HEK293 (cell line): ENCODE results near the gene METTL6.

Experiments used
- CTCF ChIA-PET: fragments of 350-600 bp; formaldehyde crosslinking; extraction: SDS; loops from one replicate; lab custom pipeline; 2021; ENCODE audit warnings: antibody characterized with exemption; lab: Yijun Ruan, JAX
- POLR2A ChIA-PET: fragments of 300-600 bp; formaldehyde crosslinking; extraction: SDS; loops from one replicate; lab custom pipeline; 2020; ENCODE audit warnings: antibody characterized with exemption, inconsistent platforms; lab: Yijun Ruan, JAX
- H3K27ac ChIP-seq: fragments of 200-500 bp; sonication (Bioruptor generic); 2 replicates; pipeline ENCODE4 v1.5.1; 2014; ENCODE audit warnings: low read depth, low read length, control low read depth, inconsistent platforms; ENCODE audit errors: extremely low read depth
- H3K36me3 ChIP-seq, 2 experiments: fragments of 200-500 bp in 1 of 2; sonication (Bioruptor generic) in 1 of 2; 1 replicate in 1 of 2; 2 replicates in 1 of 2; pipeline ENCODE4 v1.5.1; 2014 to 2017; ENCODE audit warnings: inconsistent platforms in 2 of 2, low read length in 2 of 2; ENCODE audit not compliant: control insufficient read depth in 2 of 2, insufficient read depth in 1 of 2
- H3K4me1 ChIP-seq: fragments of 200-500 bp; sonication (Bioruptor generic); 2 replicates; pipeline ENCODE4 v1.5.1; 2014; ENCODE audit warnings: mild to moderate bottlenecking, low read length, inconsistent platforms; ENCODE audit not compliant: control insufficient read depth, insufficient read depth
- H3K4me3 ChIP-seq: 2 replicates; pipeline ENCODE4 v1.5.1; 2011; ENCODE audit warnings: low read depth, mild to moderate bottlenecking, control low read depth, low read length, moderate library complexity
- H3K9me3 ChIP-seq: fragments of 200-500 bp; sonication (Bioruptor generic); 2 replicates; pipeline ENCODE4 v1.5.1; 2014; ENCODE audit warnings: low read depth, low read length, inconsistent platforms; ENCODE audit not compliant: control insufficient read depth, insufficient read depth
- HOXA7 ChIP-seq: sonication (generic); formaldehyde crosslinking; IDR thresholded peaks from 2 replicates; pipeline ENCODE4 v1.8.1; 2022; ENCODE audit warnings: missing genetic modification reagents, borderline replicate concordance
- KLF8 ChIP-seq: fragments of 450-650 bp; formaldehyde crosslinking; IDR thresholded peaks from 2 replicates; pipeline ENCODE4 v1.5.1; 2016; ENCODE audit warnings: missing biosample characterization, missing genetic modification characterization
- KLF9 ChIP-seq: fragments of 450-650 bp; formaldehyde crosslinking; IDR thresholded peaks from 2 replicates; pipeline ENCODE4 v1.5.1; 2016; ENCODE audit warnings: missing biosample characterization, missing genetic modification characterization, low read depth
- REPIN1 ChIP-seq: fragments of 450-650 bp; formaldehyde crosslinking; IDR thresholded peaks from 2 replicates; pipeline ENCODE4 v1.5.1; 2017; ENCODE audit warnings: missing biosample characterization, missing genetic modification characterization, low read depth
- TRIM28 ChIP-seq: IDR thresholded peaks from 2 replicates; pipeline ENCODE4 v1.6.1; 2011; ENCODE audit warnings: low read length, control low read depth, borderline replicate concordance
- YY1 ChIP-seq: fragments of 450-650 bp; formaldehyde crosslinking; IDR thresholded peaks from 2 replicates; pipeline ENCODE4 v1.5.1; 2018; ENCODE audit warnings: missing biosample characterization, missing genetic modification characterization
- ZNF140 ChIP-seq: fragments of 450-650 bp; formaldehyde crosslinking; IDR thresholded peaks from 2 replicates; pipeline ENCODE4 v1.5.1; 2016; ENCODE audit warnings: missing biosample characterization, missing genetic modification characterization
- ZNF146 ChIP-seq: fragments of 450-650 bp; formaldehyde crosslinking; IDR thresholded peaks from 2 replicates; pipeline ENCODE4 v1.5.1; 2016; ENCODE audit warnings: missing biosample characterization, missing genetic modification characterization
- ZNF157 ChIP-seq: fragments of 450-650 bp; formaldehyde crosslinking; IDR thresholded peaks from 2 replicates; pipeline ENCODE4 v1.5.1; 2016; ENCODE audit warnings: missing biosample characterization, missing genetic modification characterization
- ZNF2 ChIP-seq: fragments of 450-650 bp; formaldehyde crosslinking; IDR thresholded peaks from 2 replicates; pipeline ENCODE4 v1.5.1; 2016; ENCODE audit warnings: missing biosample characterization, missing genetic modification characterization
- ZNF211 ChIP-seq: fragments of 450-650 bp; formaldehyde crosslinking; IDR thresholded peaks from 2 replicates; pipeline ENCODE4 v1.5.1; 2016; ENCODE audit warnings: low read depth, missing biosample characterization, missing genetic modification characterization
- ZNF23 ChIP-seq: fragments of 450-650 bp; formaldehyde crosslinking; IDR thresholded peaks from 2 replicates; pipeline ENCODE4 v1.5.1; 2016; ENCODE audit warnings: missing biosample characterization, missing genetic modification characterization, borderline replicate concordance
- ZNF248 ChIP-seq: fragments of 450-650 bp; formaldehyde crosslinking; IDR thresholded peaks from 2 replicates; pipeline ENCODE4 v1.5.1; 2017; ENCODE audit warnings: missing biosample characterization, missing genetic modification characterization
- ZNF302 ChIP-seq: fragments of 450-650 bp; formaldehyde crosslinking; IDR thresholded peaks from 2 replicates; pipeline ENCODE4 v1.5.1; 2016; ENCODE audit warnings: missing biosample characterization, missing genetic modification characterization, low read depth
- ZNF311 ChIP-seq: fragments of 450-650 bp; formaldehyde crosslinking; IDR thresholded peaks from 2 replicates; pipeline ENCODE4 v1.5.1; 2017; ENCODE audit warnings: missing biosample characterization, missing genetic modification characterization, borderline replicate concordance
- ZNF335 ChIP-seq: fragments of 450-650 bp; formaldehyde crosslinking; conservative IDR thresholded peaks from 2 replicates; pipeline ENCODE4 v1.5.1; 2016; ENCODE audit warnings: missing biosample characterization, missing genetic modification characterization
- ZNF521 ChIP-seq: fragments of 450-650 bp; formaldehyde crosslinking; IDR thresholded peaks from 2 replicates; pipeline ENCODE4 v1.5.1; 2017; ENCODE audit warnings: missing biosample characterization, mild to moderate bottlenecking, missing genetic modification characterization
- ZNF548 ChIP-seq: fragments of 450-650 bp; formaldehyde crosslinking; IDR thresholded peaks from 2 replicates; pipeline ENCODE4 v1.5.1; 2016; ENCODE audit warnings: missing biosample characterization, missing genetic modification characterization
- ZNF561 ChIP-seq: fragments of 450-650 bp; IDR thresholded peaks from 2 replicates; pipeline ENCODE4 v1.5.1; 2018; ENCODE audit warnings: missing biosample characterization, missing genetic modification characterization, borderline replicate concordance
- ZNF610 ChIP-seq: fragments of 450-650 bp; formaldehyde crosslinking; IDR thresholded peaks from 2 replicates; pipeline ENCODE4 v1.5.1; 2016; ENCODE audit warnings: missing biosample characterization, missing genetic modification characterization, borderline replicate concordance
- ZNF629 ChIP-seq: fragments of 450-650 bp; formaldehyde crosslinking; IDR thresholded peaks from 2 replicates; pipeline ENCODE4 v1.5.1; 2017; ENCODE audit warnings: missing biosample characterization, missing genetic modification characterization
- ZNF658 ChIP-seq: fragments of 450-650 bp; formaldehyde crosslinking; IDR thresholded peaks from 2 replicates; pipeline ENCODE4; 2016; ENCODE audit warnings: missing biosample characterization, missing genetic modification characterization
- ZNF664 ChIP-seq: fragments of 450-650 bp; formaldehyde crosslinking; IDR thresholded peaks from 2 replicates; pipeline ENCODE4 v1.5.1; 2016; ENCODE audit warnings: missing biosample characterization, missing genetic modification characterization
- ZNF707 ChIP-seq: fragments of 450-650 bp; formaldehyde crosslinking; IDR thresholded peaks from 2 replicates; pipeline ENCODE4 v1.5.1; 2016; ENCODE audit warnings: missing biosample characterization, missing genetic modification characterization
- ZNF76 ChIP-seq: fragments of 450-650 bp; formaldehyde crosslinking; IDR thresholded peaks from 2 replicates; pipeline ENCODE4; 2016; ENCODE audit warnings: low read depth, missing biosample characterization, missing genetic modification characterization, borderline replicate concordance
- ZNF785 ChIP-seq: fragments of 450-650 bp; formaldehyde crosslinking; IDR thresholded peaks from 2 replicates; pipeline ENCODE4 v1.5.1; 2016; ENCODE audit warnings: missing biosample characterization, missing genetic modification characterization
- ZNF791 ChIP-seq: fragments of 450-650 bp; formaldehyde crosslinking; IDR thresholded peaks from 2 replicates; pipeline ENCODE4 v1.5.1; 2016; ENCODE audit warnings: missing biosample characterization, missing genetic modification characterization
- ZNF837 ChIP-seq: fragments of 450-650 bp; formaldehyde crosslinking; IDR thresholded peaks from 2 replicates; pipeline ENCODE4 v1.5.1; 2016; ENCODE audit warnings: missing biosample characterization, missing genetic modification characterization
- TF ChIP-seq, protein P1 (sequence below): fragments of 450-650 bp; formaldehyde crosslinking; IDR thresholded peaks from 2 replicates; pipeline ENCODE4 v1.5.1; 2016; ENCODE audit warnings: missing biosample characterization, missing genetic modification characterization, borderline replicate concordance
- TF ChIP-seq, protein P2 (sequence below): fragments of 450-650 bp; formaldehyde crosslinking; IDR thresholded peaks from 2 replicates; pipeline ENCODE4 v1.5.1; 2016; ENCODE audit warnings: missing biosample characterization, missing genetic modification characterization
- TF ChIP-seq, protein P3 (sequence below): fragments of 450-650 bp; formaldehyde crosslinking; IDR thresholded peaks from 2 replicates; pipeline ENCODE4 v1.5.1; 2016; ENCODE audit warnings: missing biosample characterization, missing genetic modification characterization

Gene METTL6

GRCh38 chr3:15433531-15433930 is 6.2 kb upstream of the METTL6 start:
- ChIA-PET CTCF (interaction anchor here (0.9 to 1.1 kb wide), 2 partner anchors 142 to 165 kb away, joined by 3 to 4 read pairs; no protein-coding TSS in a partner anchor), POLR2A (no interaction called here)
- H3K36me3 ChIP-seq = peaks cover 52 to 79% of the 10 kb centered on the region in 2 experiments

GRCh38 chr3:15431256-15431837 is 4.0 kb upstream of the METTL6 start:
- CTCF ChIA-PET = interaction anchor here (0.8 to 0.9 kb wide), 2 partner anchors 24 to 228 kb away, joined by 3 to 4 read pairs; no protein-coding TSS in a partner anchor
- no peak for TF ChIP-seq ZNF561
- TF ChIP-seq ZNF664 (tag by site-specific recombination) = no peak
- no peak for TF ChIP-seq KLF9 (tag by site-specific recombination)
- TF ChIP-seq ZNF23 (tag by site-specific recombination) = no peak
- TF ChIP-seq ZNF140 (tag by site-specific recombination) = no peak
- no peak for TF ChIP-seq ZNF837 (tag by site-specific recombination)
- TF ChIP-seq ZNF311 (tag by site-specific recombination) = no peak
- no peak for TF ChIP-seq ZNF248
- no peak for TF ChIP-seq KLF8 (tag by site-specific recombination)
- TF ChIP-seq, protein P1, sequence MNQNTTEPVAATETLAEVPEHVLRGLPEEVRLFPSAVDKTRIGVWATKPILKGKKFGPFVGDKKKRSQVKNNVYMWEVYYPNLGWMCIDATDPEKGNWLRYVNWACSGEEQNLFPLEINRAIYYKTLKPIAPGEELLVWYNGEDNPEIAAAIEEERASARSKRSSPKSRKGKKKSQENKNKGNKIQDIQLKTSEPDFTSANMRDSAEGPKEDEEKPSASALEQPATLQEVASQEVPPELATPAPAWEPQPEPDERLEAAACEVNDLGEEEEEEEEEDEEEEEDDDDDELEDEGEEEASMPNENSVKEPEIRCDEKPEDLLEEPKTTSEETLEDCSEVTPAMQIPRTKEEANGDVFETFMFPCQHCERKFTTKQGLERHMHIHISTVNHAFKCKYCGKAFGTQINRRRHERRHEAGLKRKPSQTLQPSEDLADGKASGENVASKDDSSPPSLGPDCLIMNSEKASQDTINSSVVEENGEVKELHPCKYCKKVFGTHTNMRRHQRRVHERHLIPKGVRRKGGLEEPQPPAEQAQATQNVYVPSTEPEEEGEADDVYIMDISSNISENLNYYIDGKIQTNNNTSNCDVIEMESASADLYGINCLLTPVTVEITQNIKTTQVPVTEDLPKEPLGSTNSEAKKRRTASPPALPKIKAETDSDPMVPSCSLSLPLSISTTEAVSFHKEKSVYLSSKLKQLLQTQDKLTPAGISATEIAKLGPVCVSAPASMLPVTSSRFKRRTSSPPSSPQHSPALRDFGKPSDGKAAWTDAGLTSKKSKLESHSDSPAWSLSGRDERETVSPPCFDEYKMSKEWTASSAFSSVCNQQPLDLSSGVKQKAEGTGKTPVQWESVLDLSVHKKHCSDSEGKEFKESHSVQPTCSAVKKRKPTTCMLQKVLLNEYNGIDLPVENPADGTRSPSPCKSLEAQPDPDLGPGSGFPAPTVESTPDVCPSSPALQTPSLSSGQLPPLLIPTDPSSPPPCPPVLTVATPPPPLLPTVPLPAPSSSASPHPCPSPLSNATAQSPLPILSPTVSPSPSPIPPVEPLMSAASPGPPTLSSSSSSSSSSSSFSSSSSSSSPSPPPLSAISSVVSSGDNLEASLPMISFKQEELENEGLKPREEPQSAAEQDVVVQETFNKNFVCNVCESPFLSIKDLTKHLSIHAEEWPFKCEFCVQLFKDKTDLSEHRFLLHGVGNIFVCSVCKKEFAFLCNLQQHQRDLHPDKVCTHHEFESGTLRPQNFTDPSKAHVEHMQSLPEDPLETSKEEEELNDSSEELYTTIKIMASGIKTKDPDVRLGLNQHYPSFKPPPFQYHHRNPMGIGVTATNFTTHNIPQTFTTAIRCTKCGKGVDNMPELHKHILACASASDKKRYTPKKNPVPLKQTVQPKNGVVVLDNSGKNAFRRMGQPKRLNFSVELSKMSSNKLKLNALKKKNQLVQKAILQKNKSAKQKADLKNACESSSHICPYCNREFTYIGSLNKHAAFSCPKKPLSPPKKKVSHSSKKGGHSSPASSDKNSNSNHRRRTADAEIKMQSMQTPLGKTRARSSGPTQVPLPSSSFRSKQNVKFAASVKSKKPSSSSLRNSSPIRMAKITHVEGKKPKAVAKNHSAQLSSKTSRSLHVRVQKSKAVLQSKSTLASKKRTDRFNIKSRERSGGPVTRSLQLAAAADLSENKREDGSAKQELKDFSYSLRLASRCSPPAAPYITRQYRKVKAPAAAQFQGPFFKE (tag by site-specific recombination) = no peak
- no peak for TF ChIP-seq YY1
- TF ChIP-seq ZNF610 (tag by site-specific recombination) = no peak
- TF ChIP-seq, protein P2, sequence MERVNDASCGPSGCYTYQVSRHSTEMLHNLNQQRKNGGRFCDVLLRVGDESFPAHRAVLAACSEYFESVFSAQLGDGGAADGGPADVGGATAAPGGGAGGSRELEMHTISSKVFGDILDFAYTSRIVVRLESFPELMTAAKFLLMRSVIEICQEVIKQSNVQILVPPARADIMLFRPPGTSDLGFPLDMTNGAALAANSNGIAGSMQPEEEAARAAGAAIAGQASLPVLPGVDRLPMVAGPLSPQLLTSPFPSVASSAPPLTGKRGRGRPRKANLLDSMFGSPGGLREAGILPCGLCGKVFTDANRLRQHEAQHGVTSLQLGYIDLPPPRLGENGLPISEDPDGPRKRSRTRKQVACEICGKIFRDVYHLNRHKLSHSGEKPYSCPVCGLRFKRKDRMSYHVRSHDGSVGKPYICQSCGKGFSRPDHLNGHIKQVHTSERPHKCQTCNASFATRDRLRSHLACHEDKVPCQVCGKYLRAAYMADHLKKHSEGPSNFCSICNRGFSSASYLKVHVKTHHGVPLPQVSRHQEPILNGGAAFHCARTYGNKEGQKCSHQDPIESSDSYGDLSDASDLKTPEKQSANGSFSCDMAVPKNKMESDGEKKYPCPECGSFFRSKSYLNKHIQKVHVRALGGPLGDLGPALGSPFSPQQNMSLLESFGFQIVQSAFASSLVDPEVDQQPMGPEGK = no peak
- POLR2A ChIA-PET = no interaction called here
- peaks cover 32 to 57% of the 10 kb centered on the region in 2 experiments for H3K36me3 ChIP-seq
- H3K27ac ChIP-seq = no peak overlapping the region
- no peaks in the 10 kb centered on the region for H3K9me3 ChIP-seq
- H3K4me3 ChIP-seq = no peak overlapping the region
- 0 out of 2 replicates have a peak, but pooled peaks cover 5% of the 10 kb centered on the region for H3K4me1 ChIP-seq

More at GRCh38 chr3:15433531-15433930, 6.2 kb upstream of the METTL6 start:
- H3K4me1 ChIP-seq = 0 out of 2 replicates have a peak, but pooled peaks cover 5% of the 10 kb centered on the region
- no peaks in the 10 kb centered on the region for H3K9me3 ChIP-seq
- H3K4me3 ChIP-seq = no peak overlapping the region
- no peak overlapping the region for H3K27ac ChIP-seq
- TF ChIP-seq ZNF658 (tag by site-specific recombination) (no peak), ZNF157 (tag by site-specific recombination) (no peak), HOXA7 (no peak), TRIM28 (no peak), ZNF707 (no peak), ZNF302 (tag by site-specific recombination) (no peak), ZNF785 (tag by site-specific recombination) (no peak), ZNF335 (tag by site-specific recombination) (no peak), ZNF211 (tag by site-specific recombination) (no peak), REPIN1 (tag by site-specific recombination) (no peak), ZNF521 (tag by site-specific recombination) (no peak), ZNF791 (no peak), ZNF2 (no peak), ZNF76 (tag by site-specific recombination) (no peak), ZNF561 (no peak), YY1 (no peak), ZNF146 (tag by site-specific recombination) (no peak), ZNF548 (no peak), ZNF629 (tag by site-specific recombination) (no peak)
- TF ChIP-seq, protein P3, sequence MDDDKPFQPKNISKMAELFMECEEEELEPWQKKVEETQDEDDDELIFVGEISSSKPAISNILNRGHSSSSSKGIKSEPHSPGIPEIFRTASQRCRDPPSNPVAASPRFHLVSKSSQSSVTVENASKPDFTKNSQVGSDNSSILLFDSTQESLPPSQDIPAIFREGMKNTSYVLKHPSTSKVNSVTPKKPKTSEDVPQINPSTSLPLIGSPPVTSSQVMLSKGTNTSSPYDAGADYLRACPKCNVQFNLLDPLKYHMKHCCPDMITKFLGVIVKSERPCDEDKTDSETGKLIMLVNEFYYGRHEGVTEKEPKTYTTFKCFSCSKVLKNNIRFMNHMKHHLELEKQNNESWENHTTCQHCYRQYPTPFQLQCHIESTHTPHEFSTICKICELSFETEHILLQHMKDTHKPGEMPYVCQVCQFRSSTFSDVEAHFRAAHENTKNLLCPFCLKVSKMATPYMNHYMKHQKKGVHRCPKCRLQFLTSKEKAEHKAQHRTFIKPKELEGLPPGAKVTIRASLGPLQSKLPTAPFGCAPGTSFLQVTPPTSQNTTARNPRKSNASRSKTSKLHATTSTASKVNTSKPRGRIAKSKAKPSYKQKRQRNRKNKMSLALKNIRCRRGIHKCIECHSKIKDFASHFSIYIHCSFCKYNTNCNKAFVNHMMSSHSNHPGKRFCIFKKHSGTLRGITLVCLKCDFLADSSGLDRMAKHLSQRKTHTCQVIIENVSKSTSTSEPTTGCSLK (tag by site-specific recombination) = no peak
- TF ChIP-seq, all 188 proteins: peak for 0
